GM19193 (cell line): ENCODE results near the gene EP400.

Experiments used
- POLR2A ChIP-seq: IDR thresholded peaks from 4 replicates; pipeline ENCODE4 v1.6.1; 2011; ENCODE audit not compliant: insufficient read depth, insufficient read length; ENCODE audit errors: extremely low read depth

Gene EP400

DNA sequence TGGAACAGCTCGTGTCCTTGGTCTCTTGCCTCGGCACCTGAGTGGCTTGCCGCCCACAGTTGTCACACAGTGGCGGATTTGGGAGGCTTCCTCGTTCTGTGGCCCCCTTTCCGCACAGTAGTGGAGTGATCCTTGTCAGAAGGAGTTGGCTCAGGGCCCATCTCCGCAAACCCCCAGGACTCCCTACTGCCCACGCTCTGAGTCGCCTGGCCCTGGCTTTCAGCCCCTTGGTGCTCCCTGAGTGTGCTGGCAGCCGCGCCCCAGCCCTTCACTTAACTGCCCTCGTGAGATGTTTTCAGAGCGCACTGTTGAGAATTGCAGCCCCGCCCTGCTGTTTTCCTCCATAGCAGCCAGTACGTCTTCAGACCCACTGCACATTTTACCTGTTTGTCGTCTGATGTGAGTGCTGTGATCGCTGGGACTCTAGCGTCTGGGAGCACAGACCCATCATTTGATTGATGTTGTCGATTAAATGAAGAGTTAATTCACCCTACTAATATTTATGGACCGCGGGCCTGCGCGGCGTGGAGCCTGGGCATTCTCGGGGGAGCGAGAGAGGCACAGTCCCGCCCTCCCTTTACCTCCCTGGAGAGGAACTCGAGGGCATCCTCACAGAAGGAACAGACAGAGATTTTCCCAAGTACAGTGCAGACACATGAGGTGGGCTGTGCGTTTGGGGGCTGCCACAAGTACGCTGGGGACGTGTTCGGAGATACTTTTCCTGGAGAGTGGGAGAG, 102.6 kb downstream of the EP400 start:
- TF ChIP-seq POLR2A = no peak

DNA sequence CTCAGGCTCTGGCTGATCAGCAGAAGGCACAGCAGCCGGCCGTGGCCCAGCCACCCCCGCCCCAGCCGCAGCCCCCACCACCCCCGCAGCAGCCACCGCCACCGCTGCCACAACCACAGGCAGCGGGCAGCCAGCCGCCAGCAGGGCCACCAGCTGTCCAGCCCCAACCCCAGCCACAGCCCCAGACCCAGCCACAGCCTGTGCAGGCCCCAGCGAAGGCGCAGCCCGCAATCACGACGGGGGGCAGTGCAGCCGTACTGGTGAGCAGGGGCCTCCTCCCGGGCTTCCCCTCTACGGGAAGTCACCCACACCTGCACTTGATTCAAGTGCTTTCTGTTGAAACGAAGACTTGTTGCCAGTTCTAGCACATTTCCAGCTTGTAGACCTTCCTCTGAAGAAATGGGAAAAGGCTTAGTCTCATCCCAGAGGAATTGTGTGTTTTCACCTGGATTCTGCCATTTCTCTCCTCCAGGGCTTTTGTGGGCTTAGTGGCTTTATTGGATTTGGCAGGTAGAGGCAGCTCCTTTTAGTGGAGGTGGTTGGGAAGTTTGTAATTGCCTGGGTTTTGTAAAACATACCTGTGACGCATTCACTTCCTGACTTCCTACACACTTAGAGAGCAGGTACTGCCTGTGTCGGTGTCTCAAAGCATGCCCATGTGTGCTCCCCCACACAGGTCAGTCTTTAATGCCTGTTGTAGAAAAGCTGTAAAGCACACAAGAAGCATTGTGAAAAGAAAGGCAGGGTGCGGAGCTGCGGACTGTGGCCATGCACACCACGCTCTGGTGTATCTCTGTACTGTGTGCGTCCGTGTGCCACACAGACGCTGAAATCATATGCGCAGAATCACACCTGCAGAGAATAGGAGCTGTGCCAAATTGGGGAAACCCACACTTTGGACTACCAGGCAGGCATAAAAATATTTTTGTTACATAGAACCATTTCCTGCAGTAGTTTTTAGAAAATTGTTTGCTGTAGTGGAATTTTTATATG, 103.9 kb downstream of the EP400 start:
- no peak for TF ChIP-seq POLR2A

DNA sequence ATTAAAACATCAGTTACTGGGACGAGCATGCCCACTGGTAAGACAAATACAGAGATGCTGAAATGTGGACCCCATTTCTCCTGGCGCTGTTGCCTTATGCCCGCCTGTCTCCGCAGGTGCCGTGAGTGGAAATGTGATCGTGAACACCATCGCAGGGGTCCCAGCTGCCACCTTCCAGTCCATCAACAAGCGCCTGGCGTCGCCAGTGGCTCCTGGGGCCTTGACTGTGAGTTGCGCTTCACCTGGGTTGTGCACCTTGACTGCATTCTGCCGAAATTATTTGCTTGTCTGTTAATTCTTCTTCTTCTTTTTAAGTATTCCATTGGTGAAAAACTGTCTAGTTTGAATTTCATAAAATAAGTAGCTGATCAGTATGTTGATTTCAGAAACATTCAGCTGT, 105.2 kb downstream of the EP400 start:
- no peak for TF ChIP-seq POLR2A

DNA sequence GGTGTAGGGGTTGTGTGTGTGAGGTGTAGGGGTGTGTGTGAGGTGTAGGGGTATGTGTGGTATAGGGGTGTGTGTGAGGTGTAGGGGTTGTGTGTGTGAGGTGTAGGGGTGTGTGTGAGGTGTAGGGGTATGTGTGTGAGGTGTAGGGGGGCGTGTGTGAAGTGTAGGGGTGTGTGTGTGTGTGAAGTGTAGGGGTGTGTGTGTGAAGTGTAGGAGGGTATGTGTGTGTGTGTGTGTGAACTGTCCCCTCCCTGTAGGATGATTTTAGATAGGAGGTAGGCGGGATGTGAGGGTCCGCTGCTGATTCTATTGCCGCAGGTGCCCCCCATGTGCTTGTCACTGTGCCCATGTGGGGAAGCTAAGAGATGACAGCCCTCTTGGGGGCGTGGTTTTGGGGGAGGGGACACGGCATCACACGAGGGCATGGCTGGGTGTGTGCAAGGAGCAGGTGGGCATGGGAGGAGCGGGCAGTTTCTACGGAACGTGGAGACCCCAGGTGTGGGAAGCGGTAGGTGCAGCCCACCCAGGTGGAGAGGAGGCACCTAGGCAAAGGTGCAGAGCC, 105.9 kb downstream of the EP400 start:
- TF ChIP-seq POLR2A = no peak

DNA sequence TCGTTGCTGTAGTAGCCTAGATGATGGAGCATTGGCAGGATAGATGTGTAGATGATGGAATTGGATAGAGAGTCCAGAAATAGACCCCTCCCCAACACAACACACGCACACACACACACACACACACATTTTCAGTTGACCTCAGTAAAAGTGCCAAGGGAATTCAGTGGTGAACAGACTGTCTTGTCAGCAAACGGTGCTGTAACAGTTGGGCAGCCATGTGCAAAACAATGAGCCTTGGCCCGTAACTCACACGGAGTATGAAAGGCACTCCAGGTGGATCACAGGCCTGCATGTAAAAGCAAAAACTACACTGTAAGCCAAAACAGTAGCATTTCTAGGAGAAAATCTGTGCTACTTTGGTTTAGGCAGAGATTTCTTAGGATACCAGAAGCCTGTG, 106.6 kb downstream of the EP400 start:
- no peak for TF ChIP-seq POLR2A

DNA sequence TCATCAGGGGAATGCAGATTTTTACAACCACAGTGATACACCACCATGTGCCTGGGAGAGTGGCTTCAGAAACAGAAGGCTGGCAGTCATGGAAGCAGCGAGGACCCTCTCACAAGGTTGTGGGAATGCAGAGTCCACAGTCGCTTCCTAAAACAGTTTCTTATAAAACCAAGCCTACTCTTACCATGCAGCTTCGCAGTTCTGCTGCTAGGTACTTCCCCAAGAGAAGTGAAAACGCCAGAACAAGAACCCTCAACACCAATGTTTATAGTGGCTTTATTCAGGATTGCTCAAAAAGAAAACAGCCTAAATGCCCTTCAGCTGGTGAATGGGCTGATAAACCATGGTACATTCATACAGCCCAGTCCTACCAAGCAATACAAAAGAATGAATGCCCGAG, 107.2 kb downstream of the EP400 start:
- TF ChIP-seq POLR2A = no peak

DNA sequence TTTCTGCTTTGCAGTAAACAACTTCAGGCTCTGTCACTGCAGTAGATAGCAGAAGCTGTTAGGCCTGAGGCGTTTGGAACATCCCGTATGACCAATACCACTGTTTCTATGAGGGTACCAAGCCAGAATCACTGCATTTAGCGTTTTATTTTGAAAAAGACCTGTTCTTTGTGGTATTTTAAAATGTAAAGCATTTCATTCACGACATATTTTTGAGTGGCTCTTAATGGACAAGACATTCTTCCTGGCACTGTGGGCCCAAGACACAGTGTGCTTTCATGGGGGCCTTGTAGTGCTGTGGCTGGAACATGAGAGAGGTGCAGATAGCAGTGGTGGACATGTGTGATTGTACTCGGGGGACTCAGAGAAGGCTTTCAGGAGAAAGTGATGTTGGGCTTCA, 107.9 kb downstream of the EP400 start:
- TF ChIP-seq POLR2A = no peak

DNA sequence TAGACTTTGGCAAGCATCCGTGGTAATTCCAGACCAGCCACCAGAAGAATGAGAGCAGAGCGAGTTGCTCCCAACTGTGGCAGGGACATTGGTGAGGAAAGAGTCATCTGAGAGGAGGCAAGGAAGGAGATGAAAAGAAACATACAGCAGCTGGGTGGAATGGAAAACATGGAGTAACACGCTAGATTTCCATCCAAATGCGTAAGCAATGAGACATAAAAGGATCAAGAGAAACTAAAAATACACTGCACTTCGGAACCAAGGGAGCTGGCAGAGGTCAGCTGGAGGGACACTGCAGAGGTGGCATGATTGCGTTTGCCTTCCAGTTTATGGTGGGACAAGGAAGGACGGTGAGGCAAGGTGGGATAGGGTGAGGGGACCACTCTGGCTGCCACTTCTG, 111.5 kb downstream of the EP400 start:
- no peak for TF ChIP-seq POLR2A

DNA sequence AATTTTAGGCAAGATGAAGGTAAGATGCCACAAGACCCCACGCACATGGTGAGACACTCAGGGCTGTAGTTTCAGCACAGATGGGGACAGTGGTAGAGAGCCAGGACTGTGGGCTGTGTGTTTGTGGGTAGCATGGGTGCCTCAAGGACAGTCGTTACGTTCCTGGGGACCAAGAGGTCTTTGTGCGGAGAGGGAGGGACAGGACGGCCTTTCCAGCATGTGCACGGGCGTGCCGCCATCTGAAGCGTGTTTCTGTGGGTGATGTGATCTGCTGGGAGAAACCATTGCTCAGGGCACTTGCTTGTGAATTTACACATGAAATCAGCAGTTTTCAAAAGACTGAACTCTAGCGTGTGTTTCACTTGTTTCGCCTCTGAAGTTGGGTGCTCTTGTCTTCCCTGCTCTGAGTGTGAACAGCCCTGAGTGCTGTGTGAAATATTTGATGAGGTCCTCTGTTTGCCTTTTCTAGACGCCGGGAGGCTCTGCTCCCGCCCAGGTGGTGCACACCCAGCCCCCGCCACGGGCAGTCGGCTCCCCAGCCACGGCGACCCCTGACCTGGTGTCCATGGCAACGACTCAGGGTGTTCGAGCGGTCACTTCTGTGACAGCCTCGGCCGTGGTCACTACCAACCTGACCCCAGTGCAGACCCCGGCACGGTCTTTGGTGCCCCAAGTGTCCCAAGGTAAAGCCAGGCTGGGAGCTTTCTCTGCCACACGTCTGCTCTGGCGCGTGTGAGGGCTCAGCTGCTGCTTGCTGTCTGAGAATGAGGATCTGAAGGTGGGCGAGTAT, 112.1 kb downstream of the EP400 start:
- no peak for TF ChIP-seq POLR2A

DNA sequence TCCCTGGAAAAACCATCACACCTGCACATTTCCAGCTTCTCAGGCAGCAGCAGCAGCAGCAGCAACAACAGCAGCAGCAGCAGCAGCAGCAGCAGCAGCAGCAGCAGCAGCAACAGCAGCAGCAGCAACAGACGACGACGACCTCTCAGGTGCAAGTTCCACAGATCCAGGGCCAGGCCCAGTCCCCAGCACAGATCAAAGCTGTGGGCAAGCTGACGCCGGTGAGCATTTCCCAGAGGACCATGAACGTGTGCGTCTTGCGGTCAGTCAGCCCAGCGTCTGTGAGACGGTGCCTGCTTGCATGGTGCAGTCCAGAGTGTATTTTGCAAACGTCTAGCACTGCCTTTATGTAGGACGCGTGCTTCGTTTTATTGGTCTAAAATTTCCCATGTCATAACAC, 112.7 kb downstream of the EP400 start:
- TF ChIP-seq POLR2A = no peak

DNA sequence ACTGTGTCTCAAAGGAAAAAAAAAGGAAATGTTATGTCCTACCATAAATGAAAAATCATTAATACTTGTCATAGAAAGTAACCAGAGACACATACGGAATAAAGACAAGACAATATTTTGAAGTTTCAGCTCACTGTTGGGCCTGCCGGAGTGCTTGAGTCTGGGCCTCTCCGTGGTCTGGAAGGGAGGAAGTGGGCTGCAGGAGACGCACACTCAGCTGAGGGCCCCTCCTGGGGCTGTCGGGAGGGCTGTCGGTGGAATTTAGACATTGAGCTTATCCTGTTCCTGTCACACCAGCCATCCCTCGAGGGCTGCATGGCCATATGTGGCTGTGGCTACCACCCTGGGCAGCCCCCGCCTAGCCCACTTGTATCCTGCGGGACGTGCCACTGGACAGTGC, 113.7 kb downstream of the EP400 start:
- TF ChIP-seq POLR2A = no peak

DNA sequence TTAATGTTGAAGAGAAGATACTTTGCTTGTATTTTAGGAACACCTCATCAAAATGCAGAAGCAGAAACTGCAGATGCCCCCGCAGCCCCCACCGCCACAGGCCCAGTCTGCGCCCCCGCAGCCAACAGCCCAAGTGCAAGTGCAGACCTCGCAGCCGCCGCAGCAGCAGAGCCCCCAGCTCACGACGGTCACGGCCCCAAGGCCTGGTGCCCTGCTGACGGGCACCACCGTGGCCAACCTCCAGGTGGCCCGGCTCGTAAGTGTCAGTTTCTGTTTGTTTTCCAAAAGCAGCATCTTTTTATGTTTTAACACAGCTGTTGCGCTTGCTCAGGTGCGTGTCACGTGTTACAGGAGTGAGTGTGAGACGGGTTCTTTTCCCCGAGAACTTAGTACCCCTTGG, 114.9 kb downstream of the EP400 start:
- no peak for TF ChIP-seq POLR2A

DNA sequence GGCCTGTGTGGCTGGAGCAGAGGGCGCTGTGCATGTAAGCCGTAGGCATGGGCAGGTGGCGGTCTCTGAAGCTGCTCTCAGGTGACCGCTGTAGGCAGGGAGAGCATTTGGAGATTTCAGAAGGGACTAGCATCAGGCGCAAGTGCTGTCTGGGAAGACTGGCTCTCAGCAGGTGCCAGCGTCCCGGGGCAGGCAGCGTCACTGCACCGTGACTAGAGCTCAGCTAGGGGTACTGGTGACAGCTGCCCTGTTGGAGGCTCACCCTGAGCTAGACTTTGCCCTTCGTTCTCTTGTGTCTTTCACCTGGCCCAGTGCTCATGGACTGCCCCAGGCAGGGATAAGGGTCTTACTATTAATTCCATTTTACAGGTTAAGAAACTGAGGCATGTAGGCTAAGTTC, 115.5 kb downstream of the EP400 start:
- no peak for TF ChIP-seq POLR2A

DNA sequence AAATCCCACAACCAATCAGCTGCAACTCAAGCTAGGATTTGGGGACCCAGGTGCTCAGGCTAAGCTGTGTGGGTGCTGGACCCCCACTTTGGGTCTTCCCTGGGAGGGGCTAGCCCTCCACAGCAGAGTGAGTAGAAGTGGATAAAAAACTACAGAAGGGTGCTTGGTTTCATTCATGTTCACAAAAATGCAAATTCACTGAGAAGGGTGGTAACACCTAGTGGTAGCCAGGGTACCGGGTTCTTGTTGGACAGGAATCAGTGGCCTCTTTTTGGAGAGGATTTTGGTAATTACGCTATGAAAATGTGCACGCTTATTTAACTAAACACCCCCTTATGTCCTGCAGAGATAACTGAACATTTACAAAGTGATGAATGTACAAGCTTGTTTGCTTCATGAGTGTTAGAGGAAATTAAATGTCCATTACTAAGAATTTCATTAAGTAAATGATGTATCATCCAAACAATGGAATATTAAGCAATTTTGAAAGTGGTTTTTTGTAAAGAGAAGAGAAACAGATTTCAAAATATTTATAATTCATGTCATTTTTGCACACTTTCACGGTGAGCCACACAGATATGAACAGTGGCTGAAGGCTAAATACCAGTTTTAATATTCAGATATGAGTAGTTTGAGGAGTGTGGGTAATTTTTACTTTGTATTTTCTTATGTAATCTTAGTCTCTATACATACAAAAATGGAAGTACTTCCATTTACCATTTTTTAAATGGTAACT, 116.0 kb downstream of the EP400 start:
- no peak for TF ChIP-seq POLR2A
